Measurements from ENCODE around the gene CDK10.
"Not testable (repeated sequence)": the region's sequence is repeated elsewhere in the genome, so short reads cannot be mapped to it uniquely, and the experiment has no call there.

CDK10 gene

GRCh38 chr16:89672177-89672941 lies 14.1 kb upstream of the CDK10 start:
- no peaks in the 10 kb centered on the region for H3K27me3 Mint-ChIP-seq
- CTCF ChIA-PET: no interaction called here
- no peaks in the 10 kb centered on the region for H3K9me3 Mint-ChIP-seq
- peaks cover 14% of the 10 kb centered on the region for H3K4me1 Mint-ChIP-seq
- H3K27ac Mint-ChIP-seq: no peak overlapping the region
- H3K36me3 Mint-ChIP-seq: no peaks in the 10 kb centered on the region
- no peak for DNase-seq
- H3K4me3 Mint-ChIP-seq: no peak overlapping the region

- no peaks in the 10 kb centered on the region for H3K4me1 Mint-ChIP-seq
- H3K4me3 Mint-ChIP-seq: no peak overlapping the region
- H3K36me3 Mint-ChIP-seq: no peaks in the 10 kb centered on the region
- CTCF ChIA-PET: no interaction called here
- H3K27ac Mint-ChIP-seq: no peak overlapping the region
- H3K9me3 Mint-ChIP-seq: peaks cover 2% of the 10 kb centered on the region
- no peak for DNase-seq
- H3K27me3 Mint-ChIP-seq: no peaks in the 10 kb centered on the region
Observed at GRCh38 chr16:89678258-89678657, 8.2 kb upstream of the CDK10 start.

- CTCF ChIA-PET: no interaction called here
- Mint-ChIP-seq H3K9me3 (peaks cover 3% of the 10 kb centered on the region), H3K36me3 (peaks cover 21% of the 10 kb centered on the region), H3K27me3 (no peaks in the 10 kb centered on the region), H3K4me1 (peaks cover 21% of the 10 kb centered on the region), H3K27ac (peak overlapping the region; percentile 29), H3K4me3 (peak overlapping the region; percentile 54)
- DNase-seq: no peak
Observed at GRCh38 chr16:89685916-89686315, 573 bp upstream of the CDK10 start.

- Mint-ChIP-seq H3K27ac (peak overlapping the region; percentile 82), H3K27me3 (no peaks in the 10 kb centered on the region), H3K4me1 (peaks cover 21% of the 10 kb centered on the region), H3K4me3 (peak overlapping the region; percentile 92), H3K36me3 (peaks cover 21% of the 10 kb centered on the region), H3K9me3 (peaks cover 3% of the 10 kb centered on the region)
- DNase-seq: no peak
- CTCF ChIA-PET: interaction anchor here (0.6 to 2.4 kb wide), 4 partner anchors 12 to 28 kb away, joined by 3 to 18 read pairs (median 4); no protein-coding TSS in a partner anchor
Observed at GRCh38 chr16:89687092-89687940, 827 bp downstream of the CDK10 start.

- H3K27me3 Mint-ChIP-seq: no peaks in the 10 kb centered on the region
- peaks cover 24% of the 10 kb centered on the region for H3K36me3 Mint-ChIP-seq
- CTCF ChIA-PET: interaction anchor here (2.4 kb wide), 1 partner anchor 11 kb away, joined by 18 read pairs; no protein-coding TSS in a partner anchor
- H3K9me3 Mint-ChIP-seq: peaks cover 3% of the 10 kb centered on the region
- H3K4me1 Mint-ChIP-seq: peaks cover 21% of the 10 kb centered on the region
- DNase-seq: no peak
- peak overlapping the region; percentile 92 for H3K4me3 Mint-ChIP-seq
- H3K27ac Mint-ChIP-seq: no peak overlapping the region
Observed at GRCh38 chr16:89688395-89688794, 1.9 kb downstream of the CDK10 start.

- no peak overlapping the region for H3K4me3 Mint-ChIP-seq
- no peak overlapping the region for H3K27ac Mint-ChIP-seq
- peaks cover 28% of the 10 kb centered on the region for H3K36me3 Mint-ChIP-seq
- no peak for DNase-seq
- peaks cover 3% of the 10 kb centered on the region for H3K9me3 Mint-ChIP-seq
- no peaks in the 10 kb centered on the region for H3K27me3 Mint-ChIP-seq
- H3K4me1 Mint-ChIP-seq: peaks cover 21% of the 10 kb centered on the region
- CTCF ChIA-PET: interaction anchor here (2.4 kb wide), 1 partner anchor 10 kb away, joined by 18 read pairs; no protein-coding TSS in a partner anchor
Observed at GRCh38 chr16:89689142-89689541, 2.7 kb downstream of the CDK10 start.

GRCh38 chr16:89689621-89690020 lies 3.1 kb downstream of the CDK10 start:
- not testable (repeated sequence) for DNase-seq, H3K9me3 Mint-ChIP-seq, H3K27ac Mint-ChIP-seq, H3K4me3 Mint-ChIP-seq, H3K27me3 Mint-ChIP-seq
- peaks cover 21% of the 10 kb centered on the region for H3K4me1 Mint-ChIP-seq
- H3K36me3 Mint-ChIP-seq: peaks cover 28% of the 10 kb centered on the region
- CTCF ChIA-PET: interaction anchor here (2.4 kb wide), 1 partner anchor 10 kb away, joined by 18 read pairs; no protein-coding TSS in a partner anchor

GRCh38 chr16:89690392-89690901 lies 4.0 kb downstream of the CDK10 start:
- DNase-seq: no peak
- Mint-ChIP-seq H3K9me3 (no peaks in the 10 kb centered on the region), H3K27me3 (no peaks in the 10 kb centered on the region), H3K27ac (no peak overlapping the region), H3K4me3 (no peak overlapping the region), H3K36me3 (peaks cover 27% of the 10 kb centered on the region), H3K4me1 (peaks cover 22% of the 10 kb centered on the region)
- CTCF ChIA-PET: no interaction called here

GRCh38 chr16:89691231-89691985 lies 4.9 kb downstream of the CDK10 start:
- Mint-ChIP-seq H3K27ac (no peak overlapping the region), H3K4me1 (peaks cover 24% of the 10 kb centered on the region), H3K4me3 (no peak overlapping the region), H3K36me3 (peaks cover 25% of the 10 kb centered on the region), H3K27me3 (no peaks in the 10 kb centered on the region), H3K9me3 (no peaks in the 10 kb centered on the region)
- CTCF ChIA-PET: interaction anchor here (1.5 kb wide), 1 partner anchor 8 kb away, joined by 4 read pairs; no protein-coding TSS in a partner anchor
- no peak for DNase-seq

GRCh38 chr16:89691986-89692569 lies 5.6 kb downstream of the CDK10 start:
- DNase-seq: no peak
- Mint-ChIP-seq H3K27me3 (no peaks in the 10 kb centered on the region), H3K27ac (peak overlapping the region; percentile 11), H3K4me1 (peaks cover 23% of the 10 kb centered on the region), H3K9me3 (no peaks in the 10 kb centered on the region), H3K4me3 (no peak overlapping the region), H3K36me3 (peaks cover 23% of the 10 kb centered on the region)
- CTCF ChIA-PET: interaction anchor here (1.5 kb wide), 1 partner anchor 8 kb away, joined by 4 read pairs; no protein-coding TSS in a partner anchor

GRCh38 chr16:89693289-89693731 lies 6.8 kb downstream of the CDK10 start:
- H3K9me3 Mint-ChIP-seq: no peaks in the 10 kb centered on the region
- H3K27me3 Mint-ChIP-seq: no peaks in the 10 kb centered on the region
- peaks cover 13% of the 10 kb centered on the region for H3K4me1 Mint-ChIP-seq
- DNase-seq: no peak
- CTCF ChIA-PET: no interaction called here
- H3K36me3 Mint-ChIP-seq: peaks cover 17% of the 10 kb centered on the region
- H3K4me3 Mint-ChIP-seq: no peak overlapping the region
- no peak overlapping the region for H3K27ac Mint-ChIP-seq

GRCh38 chr16:89693931-89694783 lies 7.7 kb downstream of the CDK10 start:
- CTCF ChIA-PET: no interaction called here
- H3K36me3 Mint-ChIP-seq: peaks cover 19% of the 10 kb centered on the region
- H3K4me1 Mint-ChIP-seq: peaks cover 12% of the 10 kb centered on the region
- no peak for DNase-seq
- no peaks in the 10 kb centered on the region for H3K27me3 Mint-ChIP-seq
- no peaks in the 10 kb centered on the region for H3K9me3 Mint-ChIP-seq
- H3K4me3 Mint-ChIP-seq: no peak overlapping the region
- no peak overlapping the region for H3K27ac Mint-ChIP-seq

GRCh38 chr16:89694784-89695085 lies 8.2 kb downstream of the CDK10 start:
- Mint-ChIP-seq H3K36me3 (peaks cover 20% of the 10 kb centered on the region), H3K4me1 (peaks cover 15% of the 10 kb centered on the region)
- DNase-seq, H3K4me3 Mint-ChIP-seq, H3K27me3 Mint-ChIP-seq, H3K27ac Mint-ChIP-seq, CTCF ChIA-PET, H3K9me3 Mint-ChIP-seq: not testable (repeated sequence)

Data from activated naive CD4-positive, alpha-beta T cell treated with anti-CD3 and anti-CD28 coated beads, Interleukin-2, amount 10 ng/mL, durations not matched to agents 7 days and 5 days (primary cell).